A549 (cell line): ENCODE measurements around the gene PPP4R4.

Experiments
- CBX8 ChIP-seq: fragments of 200-600 bp; sonication (generic); IDR thresholded peaks from 2 replicates; pipeline ENCODE4 v1.6.1; 2016
- CHD2 ChIP-seq: fragments of 150-350 bp; IDR thresholded peaks from 2 replicates; pipeline ENCODE4 v1.6.1; 2014; ENCODE audit warnings: low read length; ENCODE audit not compliant: partially characterized antibody
- CTCF ChIP-seq: fragments of >200 bp; sonication (Bioruptor Twin); formaldehyde crosslinking; IDR thresholded peaks from 3 replicates; pipeline ENCODE4 v1.5.1; 2016
- REST ChIP-seq: fragments of 200-600 bp; sonication (generic); IDR thresholded peaks from 2 replicates; pipeline ENCODE4 v1.6.1; 2016; ENCODE audit warnings: antibody characterized with exemption, mild to moderate bottlenecking, moderate library complexity
- SREBF2 ChIP-seq: fragments of 450-650 bp; IDR thresholded peaks from 2 replicates; pipeline ENCODE4 v1.6.1; 2014; ENCODE audit warnings: mild to moderate bottlenecking, moderate library complexity

GRCh38 chr14:94126800-94127199 is 47.3 kb upstream of the PPP4R4 start:
- TF ChIP-seq CTCF (no peak), SREBF2 (no peak), CHD2 (no peak), CBX8 (no peak), REST (no peak)
